ENCODE data around the gene LDHAL6B.

LDHAL6B gene

GRCh38 chr15:59218710-59219109 lies 12.1 kb downstream of the LDHAL6B start:
- no peak overlapping the region for H3K4me3 ChIP-seq (ENCODE audit: low read depth, low read length)
- TF ChIP-seq CTCF (IDR thresholded peaks at IDR 0.05; ENCODE audit: borderline replicate concordance, insufficient read depth, low read depth, low read length): no peak

- no peak for TF ChIP-seq CTCF (IDR thresholded peaks at IDR 0.05; ENCODE audit: borderline replicate concordance, insufficient read depth, low read depth, low read length)
- H3K4me3 ChIP-seq (ENCODE audit: low read depth, low read length): no peak overlapping the region
Measured at GRCh38 chr15:59221511-59222505, 15.2 kb downstream of the LDHAL6B start.

- no peak overlapping the region for H3K4me3 ChIP-seq (ENCODE audit: low read depth, low read length)
- no peak for TF ChIP-seq CTCF (IDR thresholded peaks at IDR 0.05; ENCODE audit: borderline replicate concordance, insufficient read depth, low read depth, low read length)
Measured at GRCh38 chr15:59222906-59223550, 16.4 kb downstream of the LDHAL6B start.

GRCh38 chr15:59223736-59224135 lies 17.1 kb downstream of the LDHAL6B start:
- no peak overlapping the region for H3K4me3 ChIP-seq (ENCODE audit: low read depth, low read length)
- no peak for TF ChIP-seq CTCF (IDR thresholded peaks at IDR 0.05; ENCODE audit: borderline replicate concordance, insufficient read depth, low read depth, low read length)

GRCh38 chr15:59224474-59224873 lies 17.8 kb downstream of the LDHAL6B start:
- TF ChIP-seq CTCF (IDR thresholded peaks at IDR 0.05; ENCODE audit: borderline replicate concordance, insufficient read depth, low read depth, low read length): no peak
- H3K4me3 ChIP-seq (ENCODE audit: low read depth, low read length): no peak overlapping the region

GRCh38 chr15:59227021-59227420 lies 20.4 kb downstream of the LDHAL6B start:
- H3K4me3 ChIP-seq (ENCODE audit: low read depth, low read length): no peak overlapping the region
- no peak for TF ChIP-seq CTCF (IDR thresholded peaks at IDR 0.05; ENCODE audit: borderline replicate concordance, insufficient read depth, low read depth, low read length)
